GM12878 (cell line): ENCODE measurements around the gene MAP3K6. TPM values are rescaled to one million over a fixed set of nuclear protein-coding genes. Genes with fewer than 3 reads are reported as not detected.

ENCODE experiments used
- ATAC-seq: fragments of 200-7000 bp; cut with Tn5 transposase; 3 replicates; pipeline ENCODE4 v1.9.1; 2020; ENCODE audit warnings: mild to moderate bottlenecking, moderate library complexity
- BruUV-seq: library from RNA; stranded (reverse); fragments of 400-500 nt; replicated peaks from 2 replicates; lab custom pipeline; 2021; lab: Mats Ljungman, UMichigan
- CTCF ChIA-PET: fragments of 300-600 bp; sonication (Branson Sonifier 250); formaldehyde crosslinking; extraction: SDS; loops from one replicate; lab custom pipeline; 2021; ENCODE audit warnings: inconsistent platforms; lab: Yijun Ruan, JAX
- POLR2A ChIA-PET: fragments of 350-600 bp; formaldehyde crosslinking; extraction: SDS; loops from one replicate; lab custom pipeline; 2021; ENCODE audit warnings: inconsistent platforms; lab: Charles Lee
- RAD21 ChIA-PET: fragments of 300-600 bp; sonication (Branson Sonifier 250); formaldehyde crosslinking; loops from one replicate; lab custom pipeline; 2023; ENCODE audit warnings: antibody characterized with exemption; ENCODE audit not compliant: unreplicated experiment; lab: Charles Lee
- SMC1A ChIA-PET: fragments of 300-600 bp; sonication (Branson Sonifier 250); formaldehyde crosslinking; loops from one replicate; lab custom pipeline; 2023; ENCODE audit not compliant: unreplicated experiment, uncharacterized antibody; lab: Charles Lee
- DNase-seq: peaks from one replicate; pipeline ENCODE4 v3.0.0-alpha.2; 2011; ENCODE audit warnings: low read depth, low spot score
- FAIRE-seq: peaks from 3 replicates; lab custom pipeline; 2011; peaks lifted over from hg19 to GRCh38; lab: Jason Lieb, UNC
- H2AFZ ChIP-seq: 2 replicates; pipeline ENCODE4 v1.6.0; 2011; ENCODE audit warnings: low read depth, low read length, control low read depth; ENCODE audit not compliant: control insufficient read depth
- H3K27ac ChIP-seq: 2 replicates; pipeline ENCODE4 v1.5.1; 2011; ENCODE audit warnings: control low read depth; ENCODE audit not compliant: control insufficient read depth, insufficient read depth
- H3K27me3 ChIP-seq, 2 experiments: replicated peaks in 1 of 2; 2 replicates each; pipeline versions ENCODE4 v1.6.0 to v1.6.1; 2011; ENCODE audit warnings: low read length in 1 of 2; ENCODE audit not compliant: control insufficient read depth in 2 of 2, insufficient read depth in 2 of 2
- H3K36me3 ChIP-seq, 2 experiments: 2 replicates each; pipeline ENCODE4 v1.5.1; 2011; ENCODE audit warnings: low read length in 1 of 2; ENCODE audit not compliant: control insufficient read depth in 2 of 2, insufficient read depth in 2 of 2
- H3K4me1 ChIP-seq: 2 replicates; pipeline ENCODE4 v1.6.1; 2011; ENCODE audit warnings: mild to moderate bottlenecking, low read length, moderate library complexity, mixed read lengths; ENCODE audit not compliant: control insufficient read depth, insufficient read depth
- H3K4me2 ChIP-seq: 2 replicates; pipeline ENCODE4 v1.6.0; 2011; ENCODE audit warnings: control low read depth; ENCODE audit not compliant: control insufficient read depth, insufficient read depth
- H3K4me3 ChIP-seq: fragments of 200-600 bp; sonication (generic); 2 replicates; pipeline ENCODE4 v1.5.1; 2016
- H3K79me2 ChIP-seq: 2 replicates; pipeline ENCODE4 v1.6.0; 2011; ENCODE audit warnings: low read length; ENCODE audit not compliant: control insufficient read depth, insufficient read depth
- H3K9ac ChIP-seq: 2 replicates; pipeline ENCODE4 v1.8.0; 2011; ENCODE audit warnings: low read length, control low read depth, mixed read lengths; ENCODE audit not compliant: control insufficient read depth, insufficient read depth
- H3K9me3 ChIP-seq: replicated peaks from 3 replicates; pipeline ENCODE4 v1.5.1; 2011; ENCODE audit warnings: mild to moderate bottlenecking, low read length; ENCODE audit not compliant: control insufficient read depth, insufficient read depth
- H4K20me1 ChIP-seq: 2 replicates; pipeline ENCODE4 v1.6.0; 2011; ENCODE audit not compliant: control insufficient read depth, insufficient read depth
- GATAD2B ChIP-seq: fragments of 450-650 bp; conservative IDR thresholded peaks from 2 replicates; pipeline ENCODE4 v1.6.1; 2017; ENCODE audit warnings: low read depth, mild to moderate bottlenecking, moderate library complexity
- WGBS: methylation state at CpG from one replicate; pipeline ENCODE4 v1.1.6; 2016; ENCODE audit warnings: low lambda C conversion rate; ENCODE audit not compliant: insufficient replicate concordance, insufficient coverage; ENCODE audit errors: missing lambda C conversion rate; 5-methylcytosine and 5-hydroxymethylcytosine counted together
- in situ Hi-C: fragments of 300-500 bp; cut with MboI; formaldehyde crosslinking; loops from 9 replicates; pipeline ENCODE4 v1.14.3; 2018; ENCODE audit warnings: mixed read lengths
- intact Hi-C: fragments of 100-400 bp; cut with micrococcal nuclease; formaldehyde crosslinking; loops from one replicate; pipeline ENCODE4 v1.14.2; 2022; ENCODE audit not compliant: unreplicated experiment
- polyA plus RNA-seq, 11 experiments: library from polyadenylated mRNA; depleted of rRNA in 4 of 11; unstranded in 6 of 11; stranded (reverse) in 5 of 11; fragments of >200 nt; fragmentation: Nextera tagmentation in 4 of 11; fragmentation: Illumina TruSeq in 1 of 11; extraction: Ambion mirVana in 4 of 11; extraction: Trizol in 1 of 11; gene quantifications; 1 replicate in 1 of 11; 2 replicates in 10 of 11; pipeline versions ENCODE4 v1.2.1 to v1.2.3, GENCODE V29; 2011 to 2016; ENCODE audit warnings: inconsistent platforms in 2 of 11, missing spikeins in 2 of 11, low read depth in 1 of 11
- total RNA-seq, 4 experiments: library from RNA; depleted of rRNA in 3 of 4; stranded (reverse); fragments of >200 nt in 3 of 4; fragmentation: Illumina TruSeq in 1 of 4; extraction: Trizol in 1 of 4; gene quantifications; 2 replicates each; pipeline versions ENCODE4 v1.2.1 to v1.2.3, GENCODE V29; 2013 to 2021
- TF ChIP-seq, protein P1 (sequence below), 3 experiments: IDR thresholded peaks in 2 of 3; conservative IDR thresholded peaks in 1 of 3; 2 replicates each; pipeline ENCODE4 v1.5.1; 2011; ENCODE audit warnings: low read depth in 3 of 3, low read length in 3 of 3, mild to moderate bottlenecking in 3 of 3, control low read depth in 2 of 3, moderate library complexity in 2 of 3, inconsistent platforms in 1 of 3, mixed read lengths in 1 of 3; ENCODE audit not compliant: control insufficient read depth in 2 of 3, insufficient read depth in 1 of 3; ENCODE audit errors: extremely low read depth in 1 of 3
- TF ChIP-seq, protein P2 (sequence below): IDR thresholded peaks from 2 replicates; pipeline ENCODE4 v1.6.1; 2012; ENCODE audit warnings: low read length, inconsistent platforms

Gene MAP3K6
- total and polyA plus RNA-seq, 10 of the 15 experiments (the other 5 are each of a cell fraction or from before 2014, with no cell fraction given): 0.15 to 3.4 (median 1.2) TPM; not detected in 1

DNA sequence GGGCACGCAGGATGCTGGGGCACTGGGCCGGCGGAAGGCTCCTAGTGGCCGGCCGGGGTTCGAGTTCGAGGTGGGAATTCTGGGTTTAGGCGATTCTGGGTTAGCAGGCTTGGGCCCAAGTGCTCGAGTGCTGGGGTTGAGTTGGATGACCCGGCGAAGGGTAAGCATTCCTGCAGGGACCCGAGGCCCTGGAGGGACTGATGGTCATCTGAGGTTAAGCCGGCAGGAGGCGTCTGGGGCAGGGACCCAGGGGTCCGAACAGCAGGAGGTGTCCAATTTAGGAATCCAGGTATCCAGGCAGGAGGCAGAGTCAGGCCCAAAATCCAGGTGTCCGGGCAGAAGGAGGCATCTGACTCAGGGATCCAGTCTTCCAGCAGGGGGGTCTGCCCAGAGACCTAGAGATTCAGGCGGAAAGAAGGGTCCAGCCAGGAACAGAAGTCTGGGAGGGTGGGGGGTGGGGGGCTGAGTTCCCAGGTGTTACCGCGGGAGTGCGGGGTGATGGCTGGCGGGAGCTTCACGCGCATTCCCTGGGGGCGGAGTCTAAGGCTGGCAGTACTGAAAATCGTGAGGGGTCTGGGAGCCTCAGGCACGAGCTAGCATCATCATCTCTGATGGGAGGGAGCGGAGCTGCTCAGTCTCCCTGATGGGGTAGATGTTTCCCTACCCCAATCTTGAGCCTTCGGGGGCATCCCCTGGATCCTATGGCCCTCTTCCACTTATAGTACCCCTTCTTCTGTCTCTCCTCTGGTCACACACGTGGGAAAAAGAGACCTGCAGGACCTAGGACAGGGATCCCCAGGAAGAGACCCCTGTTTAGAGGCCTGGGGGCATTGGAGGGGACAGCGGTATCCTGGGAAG lies 26.2 kb upstream of the MAP3K6 start:
- no peaks in the 10 kb centered on the region for H3K9me3 ChIP-seq
- peak; percentile 2; the same call in 1 of the 3 replicates for ATAC-seq
- FAIRE-seq: no peak
- no peaks in the 10 kb centered on the region for H4K20me1 ChIP-seq
- intact Hi-C loops: loop anchor here (1.0 kb wide), 1 partner anchor 213 kb away; no protein-coding TSS in a partner anchor
- H3K27me3 ChIP-seq: no peaks in the 10 kb centered on the region
- TF ChIP-seq GATAD2B: 0 out of 2 replicates have a peak, but pooled peaks have one; percentile 10
- TF ChIP-seq, protein P1, sequence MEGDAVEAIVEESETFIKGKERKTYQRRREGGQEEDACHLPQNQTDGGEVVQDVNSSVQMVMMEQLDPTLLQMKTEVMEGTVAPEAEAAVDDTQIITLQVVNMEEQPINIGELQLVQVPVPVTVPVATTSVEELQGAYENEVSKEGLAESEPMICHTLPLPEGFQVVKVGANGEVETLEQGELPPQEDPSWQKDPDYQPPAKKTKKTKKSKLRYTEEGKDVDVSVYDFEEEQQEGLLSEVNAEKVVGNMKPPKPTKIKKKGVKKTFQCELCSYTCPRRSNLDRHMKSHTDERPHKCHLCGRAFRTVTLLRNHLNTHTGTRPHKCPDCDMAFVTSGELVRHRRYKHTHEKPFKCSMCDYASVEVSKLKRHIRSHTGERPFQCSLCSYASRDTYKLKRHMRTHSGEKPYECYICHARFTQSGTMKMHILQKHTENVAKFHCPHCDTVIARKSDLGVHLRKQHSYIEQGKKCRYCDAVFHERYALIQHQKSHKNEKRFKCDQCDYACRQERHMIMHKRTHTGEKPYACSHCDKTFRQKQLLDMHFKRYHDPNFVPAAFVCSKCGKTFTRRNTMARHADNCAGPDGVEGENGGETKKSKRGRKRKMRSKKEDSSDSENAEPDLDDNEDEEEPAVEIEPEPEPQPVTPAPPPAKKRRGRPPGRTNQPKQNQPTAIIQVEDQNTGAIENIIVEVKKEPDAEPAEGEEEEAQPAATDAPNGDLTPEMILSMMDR (IDR thresholded peaks at IDR 0.05 in 2 of 3, conservative IDR thresholded peaks at IDR 0.05 in 1 of 3; ENCODE audit: control insufficient read depth in 2 of 3, extremely low read depth in 1 of 3, insufficient read depth in 1 of 3, low read depth in 3 of 3, low read length in 3 of 3): peak; percentile 1 to 32 (median 10); a peak in 1 of 6 replicates
- TF ChIP-seq, protein P2, sequence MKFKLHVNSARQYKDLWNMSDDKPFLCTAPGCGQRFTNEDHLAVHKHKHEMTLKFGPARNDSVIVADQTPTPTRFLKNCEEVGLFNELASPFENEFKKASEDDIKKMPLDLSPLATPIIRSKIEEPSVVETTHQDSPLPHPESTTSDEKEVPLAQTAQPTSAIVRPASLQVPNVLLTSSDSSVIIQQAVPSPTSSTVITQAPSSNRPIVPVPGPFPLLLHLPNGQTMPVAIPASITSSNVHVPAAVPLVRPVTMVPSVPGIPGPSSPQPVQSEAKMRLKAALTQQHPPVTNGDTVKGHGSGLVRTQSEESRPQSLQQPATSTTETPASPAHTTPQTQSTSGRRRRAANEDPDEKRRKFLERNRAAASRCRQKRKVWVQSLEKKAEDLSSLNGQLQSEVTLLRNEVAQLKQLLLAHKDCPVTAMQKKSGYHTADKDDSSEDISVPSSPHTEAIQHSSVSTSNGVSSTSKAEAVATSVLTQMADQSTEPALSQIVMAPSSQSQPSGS: no peak
- TF ChIP-seq, all 136 proteins: peak for 2
- SMC1A ChIA-PET: no interaction called here
- 42% methylated on average over 30 of the region's 30 CpGs for WGBS
- H2AFZ ChIP-seq: peak overlapping the region; percentile 83
- BruUV-seq: no TSS peak
- RAD21 ChIA-PET: interaction anchor here (0.9 to 2.9 kb wide), 3 partner anchors 92 to 214 kb away, joined by 3 to 21 read pairs (median 5); no protein-coding TSS in a partner anchor
- H3K4me3 ChIP-seq: peak overlapping the region; percentile 71
- H3K4me2 ChIP-seq: peak overlapping the region; percentile 98
- H3K27ac ChIP-seq: no peak overlapping the region
- POLR2A ChIA-PET: interaction anchor here (0.5 kb wide), 1 partner anchor 171 kb away, joined by 3 read pairs; no protein-coding TSS in a partner anchor
- no peaks in the 10 kb centered on the region for H3K36me3 ChIP-seq
- in situ Hi-C loops: loop anchor here (5.0 kb wide), 3 partner anchors 91 to 291 kb away; no protein-coding TSS in a partner anchor
- H3K4me1 ChIP-seq: peaks cover 8% of the 10 kb centered on the region
- no peaks in the 10 kb centered on the region for H3K79me2 ChIP-seq
- DNase-seq: no peak
- CTCF ChIA-PET: interaction anchor here (1.4 to 13.5 kb wide), 3 partner anchors 36 to 214 kb away, joined by 4 to 265 read pairs (median 133); partner anchors contain the start of gene AHDC1
- H3K9ac ChIP-seq: peak overlapping the region; percentile 67
